ENCODE results near the gene EBP.
"Not testable (repeated sequence)": the region's sequence is repeated elsewhere in the genome, so short reads cannot be mapped to it uniquely, and the experiment has no call there.

EBP gene

GRCh38 chrX:48531358-48531959 is 9.9 kb downstream of the EBP start:
- DNase-seq = no peak

DNA sequence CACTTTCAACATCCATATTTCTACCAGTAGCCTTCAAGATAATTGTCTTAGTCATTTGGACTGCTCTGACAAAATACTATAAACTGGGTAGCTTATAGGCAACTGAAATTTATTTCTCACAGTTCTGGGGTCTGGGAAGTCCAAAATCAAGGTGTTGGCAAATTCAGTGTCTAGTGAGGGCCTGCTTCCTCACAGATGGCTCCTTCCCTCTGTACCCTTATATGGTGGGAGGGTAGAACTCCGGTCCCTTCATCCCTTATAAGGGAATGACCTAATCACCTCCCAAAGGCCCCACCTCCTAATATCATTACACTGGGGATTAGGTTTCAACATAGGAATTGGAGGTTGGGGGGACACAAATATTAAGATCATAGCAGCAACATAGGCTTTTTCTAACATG is 10.6 kb downstream of the EBP start:
- no peak for DNase-seq

DNA sequence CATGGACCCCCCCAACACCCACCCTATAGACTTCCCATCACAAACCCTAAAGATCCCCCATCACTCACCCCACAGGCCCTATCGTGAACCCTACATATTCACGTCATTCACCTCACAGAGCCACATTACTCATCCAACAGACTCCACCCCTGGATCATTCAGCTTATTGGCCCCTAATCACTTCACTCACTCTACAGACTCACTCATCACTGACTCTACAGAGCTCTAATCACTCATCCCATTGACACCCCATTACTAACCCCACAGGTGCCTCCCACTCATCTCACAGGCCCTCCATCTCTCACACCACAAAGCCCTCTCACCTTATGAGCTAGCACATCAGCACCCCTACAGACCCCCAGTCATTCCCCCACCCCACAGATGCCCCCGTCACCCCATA is 11.6 kb downstream of the EBP start:
- no peak for DNase-seq

DNA sequence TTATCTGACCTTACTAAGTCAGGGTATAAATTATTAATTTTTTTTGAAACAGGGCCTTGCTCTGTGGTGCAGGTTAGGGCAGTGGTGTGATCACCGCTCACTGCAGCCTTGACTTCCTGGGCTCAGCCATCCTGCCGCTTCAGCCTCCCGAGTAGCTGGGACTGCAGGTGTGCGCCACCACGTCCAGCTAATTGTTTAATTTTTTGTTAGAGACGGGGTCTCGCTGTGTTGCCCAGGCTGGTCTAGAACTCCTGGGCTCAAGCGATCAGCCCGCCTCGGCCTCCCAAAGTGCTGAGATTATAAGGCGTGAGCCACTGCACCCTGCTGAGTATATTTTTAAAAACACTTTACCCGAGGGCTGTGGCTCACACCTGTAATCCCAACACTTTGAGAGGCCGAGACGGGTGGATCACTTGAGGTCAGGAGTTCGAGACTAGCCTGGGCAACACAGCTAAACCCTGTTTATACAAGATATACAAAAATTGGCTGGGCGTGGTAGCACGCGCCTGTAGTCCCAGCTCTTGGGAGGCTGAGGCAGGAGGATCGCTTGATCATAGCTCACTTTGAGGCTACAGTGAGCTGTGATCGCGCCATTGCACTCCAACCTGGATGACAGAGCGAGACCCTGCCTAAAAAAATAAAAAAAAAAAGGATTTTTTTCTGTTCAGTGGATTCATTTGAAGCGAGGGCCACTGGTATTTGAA is 17.2 kb downstream of the EBP start:
- DNase-seq = no peak

GRCh38 chrX:48539345-48540027 is 17.9 kb downstream of the EBP start, which contains the start of gene TBC1D25:
Gene TBC1D25, plus strand, starts transcription at chrX:48539714. Its CDS starts 84 bp downstream, at chrX:48539798.
- DNase-seq = peak; percentile 75

- DNase-seq = no peak
Measured at GRCh38 chrX:48540028-48540375, 18.4 kb downstream of the EBP start.

- no peak for DNase-seq
Measured at GRCh38 chrX:48540480-48540879, 18.9 kb downstream of the EBP start.

GRCh38 chrX:48541140-48541814 is 19.7 kb downstream of the EBP start:
- DNase-seq = no peak

DNA sequence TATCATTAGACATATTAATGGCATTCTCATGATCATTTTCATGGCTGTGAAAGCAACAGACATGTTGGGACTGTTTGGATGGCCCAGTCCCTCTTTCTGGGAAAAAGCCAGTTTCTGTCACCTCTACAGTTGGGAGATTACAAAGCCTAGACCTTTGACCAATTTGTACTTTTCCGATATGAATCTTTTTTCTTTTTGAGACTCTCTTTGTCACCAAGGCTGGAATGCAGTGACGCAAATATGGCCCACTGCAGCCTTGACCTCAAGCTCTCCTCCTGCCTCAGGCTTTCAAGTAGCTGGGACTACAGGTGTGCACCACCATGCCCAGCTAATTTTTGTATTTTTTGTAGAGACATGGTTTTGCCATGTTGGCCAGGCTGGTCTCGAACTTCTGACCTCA is 27.3 kb downstream of the EBP start:
- DNase-seq = no peak

DNA sequence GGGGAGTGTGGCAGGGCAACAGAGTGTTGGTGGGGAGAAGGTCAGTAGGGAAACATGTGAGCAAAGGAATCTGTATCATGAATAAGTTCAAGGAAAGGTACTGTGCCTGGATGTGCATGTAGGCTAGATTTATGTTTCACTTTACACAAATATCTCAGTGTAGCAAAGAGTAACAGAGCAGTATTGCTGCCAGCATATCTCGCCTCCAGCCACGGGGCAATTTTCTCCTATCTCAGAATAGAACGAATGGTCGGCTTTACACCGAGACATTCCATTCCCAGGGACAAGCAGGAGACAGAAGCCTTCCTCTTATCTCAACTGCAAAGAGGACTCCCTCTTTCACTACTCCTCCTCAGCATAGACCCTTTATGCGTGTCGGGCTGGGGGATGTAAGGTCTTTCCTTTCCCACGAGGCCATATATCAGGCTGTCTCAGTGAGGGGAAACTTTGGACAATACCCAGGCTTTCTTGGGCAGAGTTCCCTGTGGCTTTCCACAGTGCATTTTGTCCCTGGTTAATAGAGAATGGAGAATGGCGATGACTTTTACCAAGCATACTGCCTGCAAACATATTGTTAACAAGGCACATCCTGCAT is 34.2 kb downstream of the EBP start:
- DNase-seq = not testable (repeated sequence)

- DNase-seq = no peak
Measured at GRCh38 chrX:48558271-48558670, 36.7 kb downstream of the EBP start.

DNA sequence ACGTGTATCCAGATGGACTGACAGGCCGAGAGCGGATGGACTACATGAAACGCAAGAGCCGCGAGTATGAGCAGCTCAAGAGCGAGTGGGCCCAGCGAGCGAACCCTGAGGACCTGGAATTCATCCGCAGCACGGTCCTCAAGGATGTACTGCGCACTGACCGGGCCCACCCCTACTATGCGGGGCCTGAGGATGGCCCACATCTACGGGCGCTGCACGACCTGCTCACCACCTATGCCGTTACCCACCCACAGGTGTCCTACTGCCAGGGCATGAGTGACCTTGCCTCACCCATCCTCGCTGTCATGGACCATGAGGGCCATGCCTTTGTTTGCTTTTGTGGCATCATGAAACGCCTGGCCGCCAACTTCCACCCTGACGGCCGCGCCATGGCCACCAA is 38.0 kb downstream of the EBP start:
- no peak for DNase-seq

- DNase-seq = no peak
Measured at GRCh38 chrX:48560056-48560455, 38.4 kb downstream of the EBP start.

DNA sequence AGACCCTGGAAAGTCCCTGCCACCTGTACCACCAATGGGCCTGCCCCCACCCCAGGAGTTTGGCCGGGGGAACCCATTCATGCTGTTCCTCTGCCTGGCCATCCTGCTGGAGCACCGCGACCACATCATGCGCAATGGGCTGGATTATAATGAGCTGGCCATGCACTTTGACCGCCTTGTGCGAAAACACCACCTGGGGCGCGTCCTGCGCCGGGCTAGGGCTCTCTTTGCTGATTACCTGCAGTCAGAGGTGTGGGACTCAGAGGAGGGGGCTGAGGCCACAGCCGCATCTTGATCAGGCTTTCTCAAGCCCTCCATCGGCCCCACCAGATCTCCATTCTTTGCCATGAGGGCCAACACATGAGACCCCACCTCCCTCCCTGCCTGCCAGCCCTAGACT is 39.1 kb downstream of the EBP start:
- DNase-seq = no peak

GRCh38 chrX:48569958-48570357 is 48.4 kb downstream of the EBP start:
- DNase-seq = no peak

DNA sequence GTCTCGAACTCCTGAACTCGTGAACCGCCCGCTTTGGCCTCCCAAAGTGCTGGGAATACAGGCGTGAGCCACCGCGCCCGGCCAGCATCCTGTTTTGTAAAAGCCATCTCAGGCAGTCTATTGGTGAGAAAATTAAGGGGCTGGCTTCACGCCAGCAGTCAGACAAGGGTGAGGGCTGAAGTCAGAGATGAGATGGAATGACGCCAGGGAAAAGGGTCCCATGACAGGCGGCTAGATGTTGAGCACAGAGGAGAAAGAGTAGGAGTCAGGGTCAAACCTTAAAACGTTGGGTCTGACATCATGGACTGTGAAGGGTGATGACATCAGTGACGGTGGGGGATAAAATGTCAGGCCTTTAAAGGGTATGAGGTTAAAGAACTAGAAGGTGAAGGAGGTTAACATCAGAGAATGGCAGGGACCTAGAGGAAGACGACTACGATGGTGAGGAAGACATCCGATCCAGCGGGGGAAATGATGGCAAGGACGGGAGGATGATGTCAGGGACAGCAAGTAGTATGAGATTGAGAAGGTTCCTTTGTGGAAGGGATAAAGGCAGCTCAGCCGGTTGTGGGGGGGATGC is 52.2 kb downstream of the EBP start:
- peak; percentile 48 for DNase-seq

GRCh38 chrX:48574270-48575266 is 53.0 kb downstream of the EBP start, which contains the start of gene RBM3:
Gene RBM3, plus strand, starts transcription at chrX:48574484. Its CDS starts 697 bp downstream, at chrX:48575181.
- peak; percentile 34 for DNase-seq

- no peak for DNase-seq
Measured at GRCh38 chrX:48575642-48576041, 54.0 kb downstream of the EBP start.

- no peak for DNase-seq
Measured at GRCh38 chrX:48576108-48576507, 54.5 kb downstream of the EBP start.
